Tibial nerve (tissue), 4 donors: ENCODE measurements around the gene CHMP1B.

Source experiments
- EP300 ChIP-seq, 2 donors: sonication (generic); formaldehyde crosslinking; IDR thresholded peaks; one replicate each; pipeline ENCODE4 v1.6.1; 2017; ENCODE audit warnings: antibody characterized with exemption in 2 of 2, mild to moderate bottlenecking in 1 of 2
- TF ChIP-seq, protein P1 (sequence below), 5 experiments: fragments of 200-600 bp in 3 of 5; fragments of 450-650 bp in 2 of 5; sonication (generic) in 3 of 5; IDR thresholded peaks; one replicate each; pipeline ENCODE4 v1.5.1; 2016 to 2019; ENCODE audit warnings: antibody characterized with exemption in 5 of 5, mild to moderate bottlenecking in 3 of 5, moderate library complexity in 2 of 5

DNA sequence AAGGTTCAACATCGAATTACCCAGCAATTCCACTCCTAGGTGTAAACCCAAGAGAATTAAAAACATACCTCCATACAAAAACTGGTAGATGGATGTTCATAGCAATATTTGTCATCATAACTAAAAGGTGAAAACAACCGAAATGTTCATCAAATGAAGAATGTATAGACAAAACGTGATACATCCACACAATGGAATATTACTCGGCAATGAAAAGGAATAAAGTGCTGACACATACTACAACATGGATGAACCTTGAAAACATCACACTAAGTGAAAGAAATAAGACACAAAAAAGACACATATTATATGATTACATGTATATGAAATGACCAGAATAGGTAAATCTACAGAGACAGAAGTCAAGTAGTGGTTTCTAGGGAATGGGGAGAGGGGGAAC is 20.6 kb upstream of the CHMP1B start:
- TF ChIP-seq EP300 (IDR thresholded peaks at IDR 0.05), result no peak
- TF ChIP-seq, protein P1, sequence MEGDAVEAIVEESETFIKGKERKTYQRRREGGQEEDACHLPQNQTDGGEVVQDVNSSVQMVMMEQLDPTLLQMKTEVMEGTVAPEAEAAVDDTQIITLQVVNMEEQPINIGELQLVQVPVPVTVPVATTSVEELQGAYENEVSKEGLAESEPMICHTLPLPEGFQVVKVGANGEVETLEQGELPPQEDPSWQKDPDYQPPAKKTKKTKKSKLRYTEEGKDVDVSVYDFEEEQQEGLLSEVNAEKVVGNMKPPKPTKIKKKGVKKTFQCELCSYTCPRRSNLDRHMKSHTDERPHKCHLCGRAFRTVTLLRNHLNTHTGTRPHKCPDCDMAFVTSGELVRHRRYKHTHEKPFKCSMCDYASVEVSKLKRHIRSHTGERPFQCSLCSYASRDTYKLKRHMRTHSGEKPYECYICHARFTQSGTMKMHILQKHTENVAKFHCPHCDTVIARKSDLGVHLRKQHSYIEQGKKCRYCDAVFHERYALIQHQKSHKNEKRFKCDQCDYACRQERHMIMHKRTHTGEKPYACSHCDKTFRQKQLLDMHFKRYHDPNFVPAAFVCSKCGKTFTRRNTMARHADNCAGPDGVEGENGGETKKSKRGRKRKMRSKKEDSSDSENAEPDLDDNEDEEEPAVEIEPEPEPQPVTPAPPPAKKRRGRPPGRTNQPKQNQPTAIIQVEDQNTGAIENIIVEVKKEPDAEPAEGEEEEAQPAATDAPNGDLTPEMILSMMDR (IDR thresholded peaks at IDR 0.05), result no peak
